SJSA1 (cell line): ENCODE results near the gene EPB41L4A. TPM values are rescaled to one million over a fixed set of nuclear protein-coding genes. Genes with fewer than 3 reads are reported as not detected.

Source experiments
- DNase-seq, 2 experiments: peaks; one replicate each; pipeline ENCODE4 v3.0.0-alpha.2; 2015 to 2020; ENCODE audit warnings: low spot score in 2 of 2, low read depth in 1 of 2
- H3K27ac ChIP-seq: fragments of 250-450 bp; sonication (Bioruptor Pico); 2 replicates; pipeline ENCODE4 v1.5.1; 2020; ENCODE audit warnings: mild to moderate bottlenecking, moderate library complexity
- H3K27me3 ChIP-seq: fragments of 250-450 bp; sonication (Bioruptor Pico); replicated peaks from 2 replicates; pipeline ENCODE4 v1.5.1; 2020; ENCODE audit warnings: mild to moderate bottlenecking, moderate library complexity
- H3K36me3 ChIP-seq: fragments of 250-450 bp; sonication (Bioruptor Pico); 2 replicates; pipeline ENCODE4 v1.5.1; 2020; ENCODE audit warnings: mild to moderate bottlenecking
- H3K4me1 ChIP-seq: fragments of 250-450 bp; sonication (Bioruptor Pico); replicated peaks from 2 replicates; pipeline ENCODE4 v1.6.1; 2021; ENCODE audit warnings: mild to moderate bottlenecking
- H3K4me3 ChIP-seq: fragments of 250-450 bp; sonication (Bioruptor Pico); 2 replicates; pipeline ENCODE4 v1.5.1; 2020; ENCODE audit warnings: mild to moderate bottlenecking
- H3K9me3 ChIP-seq: fragments of 250-450 bp; sonication (Bioruptor Pico); replicated peaks from 2 replicates; pipeline ENCODE4 v1.5.1; 2020; ENCODE audit warnings: mild to moderate bottlenecking
- total RNA-seq: library from RNA; depleted of rRNA; stranded (reverse); fragments of >200 nt; shearing (Covaris generic); gene quantifications from 2 replicates; pipeline ENCODE4 v1.2.3, GENCODE V29; 2014

The EPB41L4A gene
- total RNA-seq, 1 experiment from 2014 or later: 0.11 TPM

- Histone ChIP-seq H3K4me3 (no peak overlapping the region), H3K36me3 (no peaks in the 10 kb centered on the region), H3K4me1 (no peaks in the 10 kb centered on the region), H3K9me3 (no peaks in the 10 kb centered on the region; the same call in 1 of the 2 replicates), H3K27ac (no peak overlapping the region), H3K27me3 (0 out of 2 replicates have a peak, but pooled peaks cover 6% of the 10 kb centered on the region)
- no peak for DNase-seq
Measured at GRCh38 chr5:112306956-112307355, 112.1 kb downstream of the EPB41L4A start.

GRCh38 chr5:112304743-112305142 is 114.3 kb downstream of the EPB41L4A start:
- H3K4me1 ChIP-seq: no peaks in the 10 kb centered on the region
- no peaks in the 10 kb centered on the region; the same call in 1 of the 2 replicates for H3K9me3 ChIP-seq
- 0 out of 2 replicates have a peak, but pooled peaks cover 6% of the 10 kb centered on the region for H3K27me3 ChIP-seq
- H3K4me3 ChIP-seq: no peak overlapping the region
- no peak for DNase-seq
- H3K36me3 ChIP-seq: no peaks in the 10 kb centered on the region
- no peak overlapping the region for H3K27ac ChIP-seq

GRCh38 chr5:112303685-112304084 is 115.4 kb downstream of the EPB41L4A start:
- DNase-seq: no peak
- no peaks in the 10 kb centered on the region; the same call in 1 of the 2 replicates for H3K9me3 ChIP-seq
- no peak overlapping the region for H3K27ac ChIP-seq
- H3K4me1 ChIP-seq: no peaks in the 10 kb centered on the region
- no peaks in the 10 kb centered on the region for H3K36me3 ChIP-seq
- H3K4me3 ChIP-seq: no peak overlapping the region
- H3K27me3 ChIP-seq: 0 out of 2 replicates have a peak, but pooled peaks cover 6% of the 10 kb centered on the region

GRCh38 chr5:112294126-112294525 is 125.0 kb downstream of the EPB41L4A start:
- Histone ChIP-seq H3K27me3 (no peaks in the 10 kb centered on the region; the same call in 1 of the 2 replicates), H3K4me1 (no peaks in the 10 kb centered on the region), H3K4me3 (no peak overlapping the region), H3K27ac (no peak overlapping the region), H3K36me3 (no peaks in the 10 kb centered on the region), H3K9me3 (no peaks in the 10 kb centered on the region; the same call in 1 of the 2 replicates)
- no peak for DNase-seq

GRCh38 chr5:112293587-112293986 is 125.5 kb downstream of the EPB41L4A start:
- Histone ChIP-seq H3K36me3 (no peaks in the 10 kb centered on the region), H3K4me1 (no peaks in the 10 kb centered on the region), H3K27me3 (no peaks in the 10 kb centered on the region; the same call in 1 of the 2 replicates), H3K4me3 (no peak overlapping the region), H3K9me3 (no peaks in the 10 kb centered on the region), H3K27ac (no peak overlapping the region)
- DNase-seq: no peak

- H3K9me3 ChIP-seq: no peaks in the 10 kb centered on the region
- H3K36me3 ChIP-seq: no peaks in the 10 kb centered on the region
- H3K4me1 ChIP-seq: no peaks in the 10 kb centered on the region
- no peak for DNase-seq
- no peak overlapping the region for H3K4me3 ChIP-seq
- H3K27ac ChIP-seq: no peak overlapping the region
- no peaks in the 10 kb centered on the region; the same call in 1 of the 2 replicates for H3K27me3 ChIP-seq
Measured at GRCh38 chr5:112290691-112291090, 128.4 kb downstream of the EPB41L4A start.

GRCh38 chr5:112289465-112289864 is 129.6 kb downstream of the EPB41L4A start:
- H3K4me1 ChIP-seq: no peaks in the 10 kb centered on the region
- no peaks in the 10 kb centered on the region for H3K36me3 ChIP-seq
- no peak overlapping the region for H3K4me3 ChIP-seq
- H3K9me3 ChIP-seq: no peaks in the 10 kb centered on the region
- no peaks in the 10 kb centered on the region; the same call in 1 of the 2 replicates for H3K27me3 ChIP-seq
- no peak for DNase-seq
- no peak overlapping the region for H3K27ac ChIP-seq

GRCh38 chr5:112283943-112284929 is 134.8 kb downstream of the EPB41L4A start:
- Histone ChIP-seq H3K36me3 (no peaks in the 10 kb centered on the region), H3K9me3 (no peaks in the 10 kb centered on the region), H3K27ac (no peak overlapping the region), H3K4me3 (no peak overlapping the region), H3K4me1 (no peaks in the 10 kb centered on the region), H3K27me3 (peaks cover 10% of the 10 kb centered on the region)
- no peak for DNase-seq

GRCh38 chr5:112283034-112283582 is 136.0 kb downstream of the EPB41L4A start:
- H3K27ac ChIP-seq: no peak overlapping the region
- DNase-seq: no peak
- H3K27me3 ChIP-seq: peaks cover 13% of the 10 kb centered on the region
- no peaks in the 10 kb centered on the region for H3K36me3 ChIP-seq
- no peaks in the 10 kb centered on the region for H3K9me3 ChIP-seq
- no peak overlapping the region for H3K4me3 ChIP-seq
- no peaks in the 10 kb centered on the region for H3K4me1 ChIP-seq

GRCh38 chr5:112279082-112279481 is 140.0 kb downstream of the EPB41L4A start:
- Histone ChIP-seq H3K4me3 (no peak overlapping the region), H3K27ac (no peak overlapping the region), H3K36me3 (no peaks in the 10 kb centered on the region), H3K9me3 (no peaks in the 10 kb centered on the region), H3K4me1 (no peaks in the 10 kb centered on the region), H3K27me3 (peaks cover 13% of the 10 kb centered on the region)
- DNase-seq: no peak

GRCh38 chr5:112276991-112277390 is 142.1 kb downstream of the EPB41L4A start:
- H3K27me3 ChIP-seq: peaks cover 13% of the 10 kb centered on the region
- no peaks in the 10 kb centered on the region for H3K9me3 ChIP-seq
- no peaks in the 10 kb centered on the region for H3K4me1 ChIP-seq
- no peaks in the 10 kb centered on the region for H3K36me3 ChIP-seq
- DNase-seq: no peak
- no peak overlapping the region for H3K27ac ChIP-seq
- no peak overlapping the region for H3K4me3 ChIP-seq

- no peak overlapping the region for H3K4me3 ChIP-seq
- H3K27ac ChIP-seq: no peak overlapping the region
- H3K4me1 ChIP-seq: no peaks in the 10 kb centered on the region
- H3K27me3 ChIP-seq: peaks cover 9% of the 10 kb centered on the region
- DNase-seq: no peak
- H3K36me3 ChIP-seq: no peaks in the 10 kb centered on the region
- no peaks in the 10 kb centered on the region for H3K9me3 ChIP-seq
Measured at GRCh38 chr5:112275671-112276070, 143.4 kb downstream of the EPB41L4A start.

- H3K27me3 ChIP-seq: no peaks in the 10 kb centered on the region
- H3K27ac ChIP-seq: no peak overlapping the region
- H3K4me1 ChIP-seq: no peaks in the 10 kb centered on the region
- H3K9me3 ChIP-seq: no peaks in the 10 kb centered on the region
- H3K4me3 ChIP-seq: no peak overlapping the region
- no peak for DNase-seq
- H3K36me3 ChIP-seq: no peaks in the 10 kb centered on the region
Measured at GRCh38 chr5:112270299-112271293, 148.5 kb downstream of the EPB41L4A start.
